ENCODE results near the gene THAP4.

THAP4 gene

DNA sequence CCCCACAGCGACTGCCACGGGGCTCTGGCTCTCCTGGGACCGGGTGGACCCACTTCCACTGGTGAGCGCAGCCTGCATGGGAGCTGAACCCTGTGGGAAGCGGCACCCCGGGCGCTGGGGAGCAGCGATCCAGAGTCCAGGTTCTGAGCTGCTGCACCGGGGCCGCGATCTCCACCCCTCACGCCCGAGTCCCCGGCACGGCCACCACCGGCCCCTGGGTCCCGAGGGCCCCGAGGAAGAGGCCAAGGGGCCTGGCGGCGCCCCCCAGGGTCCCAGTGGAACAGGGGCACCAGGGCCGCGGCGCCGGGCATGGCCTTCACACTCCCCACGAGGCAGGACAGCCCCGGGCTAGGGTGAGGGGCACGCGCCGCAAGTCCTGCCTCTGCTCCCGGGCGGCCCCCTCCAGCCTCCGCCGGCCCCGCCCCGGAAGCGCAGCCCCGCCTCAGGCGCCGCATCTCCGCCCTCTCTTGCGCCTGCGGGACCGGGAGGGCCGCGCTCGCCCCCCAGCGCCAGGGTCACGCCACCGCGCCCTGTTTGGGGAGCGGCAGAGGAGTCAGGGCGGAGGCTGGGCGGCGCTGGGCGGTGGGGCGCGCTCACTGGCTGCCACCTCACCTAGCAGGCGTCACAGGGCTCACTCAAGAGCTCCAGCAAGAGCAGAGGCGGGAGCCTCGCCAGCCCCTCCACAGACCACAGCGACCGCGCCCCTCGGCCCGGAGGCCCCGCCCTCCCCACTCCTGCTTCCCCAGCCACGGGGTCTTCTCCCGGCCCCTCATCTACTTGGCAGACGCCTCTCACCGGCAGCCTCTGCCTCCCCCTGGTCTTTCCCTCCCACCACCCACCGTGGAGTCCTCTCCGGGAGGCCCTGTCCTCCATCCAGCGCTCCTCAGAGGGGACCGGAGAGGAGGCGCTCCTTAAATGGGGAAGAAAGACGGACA is 26.8 kb downstream of the THAP4 start:
- Histone ChIP-seq H3K56ac (ENCODE audit: low read length) (peak overlapping the region; percentile 96), H3K27ac (ENCODE audit: low read depth, low read length) (peak overlapping the region; percentile 57), H3K27me3 (ENCODE audit: insufficient read depth, low read length, poor library complexity) (no peaks in the 10 kb centered on the region), H2BK5ac (ENCODE audit: low read length) (no peak overlapping the region), H3K18ac (ENCODE audit: low read length) (peak overlapping the region; percentile 44), H3K4me1 (ENCODE audit: control insufficient read depth, low read depth, low read length) (no peaks in the 10 kb centered on the region), H3K4ac (ENCODE audit: low read depth, low read length) (peak overlapping the region; percentile 56), H3K23ac (ENCODE audit: low read length) (peak overlapping the region; percentile 45), H4K5ac (ENCODE audit: low read length) (no peak overlapping the region), H3K79me2 (ENCODE audit: control insufficient read depth, insufficient read depth, low read length) (peaks cover 11% of the 10 kb centered on the region), H3K9ac (ENCODE audit: low read length) (peak overlapping the region; percentile 93), H3K4me2 (ENCODE audit: low read length) (peak overlapping the region; percentile 79), H3K4me3 (ENCODE audit: low read length) (peak overlapping the region; percentile 38), H3K79me1 (ENCODE audit: low read length) (peaks cover 16% of the 10 kb centered on the region), H3K36me3 (ENCODE audit: control insufficient read depth, insufficient read depth, low read length) (peaks cover 2% of the 10 kb centered on the region), H2AK5ac (ENCODE audit: low read length) (no peak overlapping the region), H2BK120ac (ENCODE audit: low read depth, low read length) (no peak overlapping the region), H2BK15ac (replicated peaks; ENCODE audit: low read depth) (no peak overlapping the region), H4K8ac (ENCODE audit: low read depth, low read length) (peak overlapping the region; percentile 77)
- no CpG with 5 or more reads among the region's 76 CpGs for whole genome bisulfite sequencing (ENCODE audit: extremely low coverage, insufficient coverage, low lambda C conversion rate)
- DNase-seq = peak; percentile 98

DNA sequence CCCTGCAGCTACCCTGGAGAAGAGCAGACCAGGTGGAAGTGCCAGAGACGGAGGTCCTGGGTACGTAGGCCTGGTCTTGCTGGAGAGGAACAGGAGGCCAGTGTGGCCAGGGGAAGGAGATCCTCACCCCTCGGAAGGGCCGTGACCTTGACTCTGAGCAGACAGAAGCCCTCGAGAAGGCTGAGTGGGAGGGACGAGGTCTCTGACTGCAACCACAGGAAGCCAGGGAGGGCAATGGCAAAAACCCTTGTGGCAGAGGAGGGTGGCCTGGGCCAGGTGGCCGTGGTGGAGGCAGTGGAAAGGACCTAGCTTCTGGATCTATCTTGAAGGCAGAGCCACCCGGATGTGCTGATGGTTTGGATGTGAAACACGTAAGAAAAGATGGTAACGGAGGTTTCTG is 28.1 kb downstream of the THAP4 start:
- no peak overlapping the region for H3K4me2 ChIP-seq (ENCODE audit: low read length)
- WGBS (ENCODE audit: extremely low coverage, insufficient coverage, low lambda C conversion rate) = no CpG with 5 or more reads among the region's 10 CpGs
- no peak overlapping the region for H3K9ac ChIP-seq (ENCODE audit: low read length)
- H2BK5ac ChIP-seq (ENCODE audit: low read length) = no peak overlapping the region
- H3K79me1 ChIP-seq (ENCODE audit: low read length) = peaks cover 12% of the 10 kb centered on the region
- H3K79me2 ChIP-seq (ENCODE audit: control insufficient read depth, insufficient read depth, low read length) = peaks cover 9% of the 10 kb centered on the region
- DNase-seq = no peak
- peak overlapping the region; percentile 26 for H3K56ac ChIP-seq (ENCODE audit: low read length)
- no peak overlapping the region for H4K5ac ChIP-seq (ENCODE audit: low read length)
- no peak overlapping the region for H3K4me3 ChIP-seq (ENCODE audit: low read length)
- H3K27ac ChIP-seq (ENCODE audit: low read depth, low read length) = no peak overlapping the region
- H4K8ac ChIP-seq (ENCODE audit: low read depth, low read length) = no peak overlapping the region
- no peak overlapping the region for H2AK5ac ChIP-seq (ENCODE audit: low read length)
- H3K4me1 ChIP-seq (ENCODE audit: control insufficient read depth, low read depth, low read length) = no peaks in the 10 kb centered on the region
- no peak overlapping the region for H3K18ac ChIP-seq (ENCODE audit: low read length)
- no peaks in the 10 kb centered on the region for H3K27me3 ChIP-seq (ENCODE audit: insufficient read depth, low read length, poor library complexity)
- H3K4ac ChIP-seq (ENCODE audit: low read depth, low read length) = no peak overlapping the region
- no peak overlapping the region for H2BK120ac ChIP-seq (ENCODE audit: low read depth, low read length)
- no peak overlapping the region for H2BK15ac ChIP-seq (replicated peaks; ENCODE audit: low read depth)
- peaks cover 2% of the 10 kb centered on the region for H3K36me3 ChIP-seq (ENCODE audit: control insufficient read depth, insufficient read depth, low read length)
- no peak overlapping the region for H3K23ac ChIP-seq (ENCODE audit: low read length)

DNA sequence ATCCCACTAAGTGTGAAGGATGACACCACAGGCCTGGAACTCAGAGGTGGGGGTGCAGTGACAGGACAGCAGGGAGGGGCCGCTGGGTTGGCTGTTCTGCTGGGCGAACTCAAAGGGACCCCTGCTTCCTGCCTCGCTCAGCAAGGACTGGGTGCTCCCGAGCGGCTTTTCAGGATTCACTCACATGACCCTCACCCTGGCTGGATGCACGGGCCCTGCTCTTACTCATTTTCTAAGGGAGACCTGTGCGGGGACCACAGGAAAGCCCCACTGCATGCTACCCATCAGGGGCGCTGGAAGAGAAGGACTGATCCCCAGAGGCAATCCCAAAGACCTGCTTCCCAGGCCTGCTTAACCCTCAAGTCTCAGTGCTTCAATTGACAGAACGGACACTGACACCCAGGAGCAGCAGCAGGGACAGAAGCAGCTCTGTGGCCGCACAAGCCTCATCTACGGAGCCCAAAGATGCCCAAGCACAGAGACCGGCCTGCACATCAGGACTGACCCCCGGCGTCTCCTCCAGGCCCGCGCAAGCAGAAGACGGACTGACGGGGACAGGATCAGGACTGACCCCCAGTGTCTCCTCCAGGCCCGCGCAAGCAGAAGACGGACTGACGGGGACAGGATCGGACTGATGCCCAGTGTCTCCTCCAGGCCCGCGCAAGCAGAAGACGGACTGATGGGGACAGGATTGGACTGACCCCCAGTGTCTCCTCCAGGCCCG is 29.6 kb downstream of the THAP4 start:
- H3K4me3 ChIP-seq (ENCODE audit: low read length) = no peak overlapping the region
- no CpG with 5 or more reads among the region's 27 CpGs for WGBS (ENCODE audit: extremely low coverage, insufficient coverage, low lambda C conversion rate)
- H3K27ac ChIP-seq (ENCODE audit: low read depth, low read length) = no peak overlapping the region

DNA sequence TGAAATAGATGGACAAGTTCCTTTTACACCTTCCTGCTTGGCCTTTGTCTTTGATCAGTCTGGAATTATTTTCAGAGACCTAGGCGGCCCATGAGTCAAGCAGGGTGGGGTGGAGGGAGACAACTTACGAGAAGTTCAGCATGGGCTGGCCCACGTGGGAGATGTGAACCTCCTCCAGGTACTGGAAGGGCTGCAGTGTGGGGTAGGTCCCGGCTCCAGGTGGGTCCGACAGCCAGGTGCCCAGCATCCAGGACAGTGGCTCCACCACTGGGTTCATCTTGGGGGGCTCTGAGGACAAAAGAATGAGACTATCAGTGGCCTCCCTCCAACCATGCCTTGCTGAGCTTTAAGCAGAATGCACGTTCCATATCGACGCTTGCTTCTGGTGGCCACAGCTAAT is 30.8 kb downstream of the THAP4 start:
- no peak overlapping the region for H2AK5ac ChIP-seq (ENCODE audit: low read length)
- no CpG with 5 or more reads among the region's 8 CpGs for WGBS (ENCODE audit: extremely low coverage, insufficient coverage, low lambda C conversion rate)
- no peak overlapping the region for H3K56ac ChIP-seq (ENCODE audit: low read length)
- H3K36me3 ChIP-seq (ENCODE audit: control insufficient read depth, insufficient read depth, low read length) = peaks cover 5% of the 10 kb centered on the region
- H3K4me3 ChIP-seq (ENCODE audit: low read length) = no peak overlapping the region
- no peak overlapping the region for H3K4ac ChIP-seq (ENCODE audit: low read depth, low read length)
- peaks cover 7% of the 10 kb centered on the region for H3K79me1 ChIP-seq (ENCODE audit: low read length)
- peaks cover 4% of the 10 kb centered on the region for H3K79me2 ChIP-seq (ENCODE audit: control insufficient read depth, insufficient read depth, low read length)
- no peak overlapping the region for H3K4me2 ChIP-seq (ENCODE audit: low read length)
- no peaks in the 10 kb centered on the region for H3K4me1 ChIP-seq (ENCODE audit: control insufficient read depth, low read depth, low read length)
- H3K18ac ChIP-seq (ENCODE audit: low read length) = no peak overlapping the region
- no peaks in the 10 kb centered on the region for H3K27me3 ChIP-seq (ENCODE audit: insufficient read depth, low read length, poor library complexity)
- H2BK15ac ChIP-seq (replicated peaks; ENCODE audit: low read depth) = no peak overlapping the region
- DNase-seq = no peak
- no peak overlapping the region for H4K5ac ChIP-seq (ENCODE audit: low read length)
- H3K27ac ChIP-seq (ENCODE audit: low read depth, low read length) = no peak overlapping the region
- H3K9ac ChIP-seq (ENCODE audit: low read length) = no peak overlapping the region
- H3K23ac ChIP-seq (ENCODE audit: low read length) = no peak overlapping the region
- H2BK120ac ChIP-seq (ENCODE audit: low read depth, low read length) = no peak overlapping the region
- no peak overlapping the region for H2BK5ac ChIP-seq (ENCODE audit: low read length)
- H4K8ac ChIP-seq (ENCODE audit: low read depth, low read length) = no peak overlapping the region

More for the DNA sequence above, 29.6 kb downstream of the THAP4 start:
- Histone ChIP-seq H3K36me3 (ENCODE audit: control insufficient read depth, insufficient read depth, low read length) (peaks cover 2% of the 10 kb centered on the region), H3K18ac (ENCODE audit: low read length) (no peak overlapping the region), H3K79me1 (ENCODE audit: low read length) (peaks cover 9% of the 10 kb centered on the region), H2BK15ac (replicated peaks; ENCODE audit: low read depth) (no peak overlapping the region), H3K27me3 (ENCODE audit: insufficient read depth, low read length, poor library complexity) (no peaks in the 10 kb centered on the region), H2BK120ac (ENCODE audit: low read depth, low read length) (no peak overlapping the region), H3K9ac (ENCODE audit: low read length) (no peak overlapping the region), H3K4me2 (ENCODE audit: low read length) (no peak overlapping the region), H4K8ac (ENCODE audit: low read depth, low read length) (no peak overlapping the region), H3K4ac (ENCODE audit: low read depth, low read length) (no peak overlapping the region), H4K5ac (ENCODE audit: low read length) (no peak overlapping the region), H2BK5ac (ENCODE audit: low read length) (no peak overlapping the region), H3K79me2 (ENCODE audit: control insufficient read depth, insufficient read depth, low read length) (peaks cover 6% of the 10 kb centered on the region), H3K23ac (ENCODE audit: low read length) (no peak overlapping the region), H2AK5ac (ENCODE audit: low read length) (no peak overlapping the region), H3K4me1 (ENCODE audit: control insufficient read depth, low read depth, low read length) (no peaks in the 10 kb centered on the region), H3K56ac (ENCODE audit: low read length) (no peak overlapping the region)
- no peak for DNase-seq

DNA sequence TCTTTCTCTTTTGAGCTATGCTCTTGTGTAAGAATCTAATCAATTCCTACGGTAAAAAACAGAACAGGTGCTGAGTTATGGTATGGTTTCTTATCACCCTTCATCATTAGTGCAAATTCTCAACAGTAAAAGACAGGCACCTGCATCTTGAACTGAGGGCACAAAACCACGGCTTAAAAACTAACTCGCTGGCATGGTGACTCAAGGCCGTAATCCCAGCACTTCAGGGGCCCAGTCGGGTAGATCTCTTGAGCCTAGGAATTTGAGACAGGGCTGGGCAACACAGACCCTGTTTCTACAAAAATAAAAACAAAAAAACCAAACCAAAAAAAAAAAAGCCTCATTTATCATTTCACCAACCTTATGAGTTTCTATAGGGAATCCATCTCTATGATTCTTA is 33.3 kb downstream of the THAP4 start:
- Histone ChIP-seq H3K23ac (ENCODE audit: low read length) (no peak overlapping the region), H4K5ac (ENCODE audit: low read length) (no peak overlapping the region), H3K4me3 (ENCODE audit: low read length) (no peak overlapping the region), H3K56ac (ENCODE audit: low read length) (no peak overlapping the region), H3K79me2 (ENCODE audit: control insufficient read depth, insufficient read depth, low read length) (no peaks in the 10 kb centered on the region), H3K18ac (ENCODE audit: low read length) (no peak overlapping the region), H2AK5ac (ENCODE audit: low read length) (no peak overlapping the region), H3K4ac (ENCODE audit: low read depth, low read length) (no peak overlapping the region), H4K8ac (ENCODE audit: low read depth, low read length) (no peak overlapping the region), H3K27ac (ENCODE audit: low read depth, low read length) (no peak overlapping the region), H2BK120ac (ENCODE audit: low read depth, low read length) (no peak overlapping the region), H3K4me2 (ENCODE audit: low read length) (no peak overlapping the region), H2BK15ac (replicated peaks; ENCODE audit: low read depth) (no peak overlapping the region), H3K9ac (ENCODE audit: low read length) (no peak overlapping the region), H3K27me3 (ENCODE audit: insufficient read depth, low read length, poor library complexity) (no peaks in the 10 kb centered on the region), H2BK5ac (ENCODE audit: low read length) (no peak overlapping the region), H3K4me1 (ENCODE audit: control insufficient read depth, low read depth, low read length) (no peaks in the 10 kb centered on the region), H3K79me1 (ENCODE audit: low read length) (peaks cover 2% of the 10 kb centered on the region), H3K36me3 (ENCODE audit: control insufficient read depth, insufficient read depth, low read length) (peaks cover 5% of the 10 kb centered on the region)
- WGBS (ENCODE audit: extremely low coverage, insufficient coverage, low lambda C conversion rate) = no CpG with 5 or more reads among the region's 5 CpGs
- no peak for DNase-seq
